Astrocyte (in vitro differentiated cells and primary cell): ENCODE measurements around the gene ATP4B. TPM values are rescaled to one million over a fixed set of nuclear protein-coding genes. Genes with fewer than 3 reads are reported as not detected.

Source experiments
- DNase-seq: peaks from one replicate; pipeline ENCODE4 v3.0.0-alpha.2; 2010; ENCODE audit warnings: low read depth
- FAIRE-seq: peaks from 2 replicates; lab custom pipeline; 2011; peaks lifted over from hg19 to GRCh38; lab: Jason Lieb, UNC
- H2AFZ ChIP-seq: 2 replicates; pipeline ENCODE4 v1.6.0; 2012; ENCODE audit warnings: low read depth, low read length, inconsistent platforms
- H3K27ac ChIP-seq: 2 replicates; pipeline ENCODE4 v1.5.1; 2011; ENCODE audit warnings: low read depth, low read length, inconsistent platforms
- H3K27me3 ChIP-seq: 2 replicates; pipeline ENCODE4 v1.6.0; 2011; ENCODE audit warnings: low read length, inconsistent platforms; ENCODE audit not compliant: insufficient read depth
- H3K36me3 ChIP-seq: 2 replicates; pipeline ENCODE4 v1.5.1; 2011; ENCODE audit warnings: low read length, inconsistent platforms; ENCODE audit not compliant: insufficient read depth
- H3K4me1 ChIP-seq: 2 replicates; pipeline ENCODE4 v1.5.1; 2011; ENCODE audit warnings: low read length, inconsistent platforms; ENCODE audit not compliant: insufficient read depth
- H3K4me2 ChIP-seq: 2 replicates; pipeline ENCODE4 v1.6.0; 2012; ENCODE audit warnings: low read length, inconsistent platforms
- H3K4me3 ChIP-seq: 2 replicates; pipeline ENCODE4 v1.5.1; 2011; ENCODE audit warnings: low read depth, mild to moderate bottlenecking, low read length, inconsistent platforms; ENCODE audit not compliant: insufficient read depth
- H3K79me2 ChIP-seq: 2 replicates; pipeline ENCODE4 v1.6.0; 2012; ENCODE audit warnings: mild to moderate bottlenecking, low read length, inconsistent platforms; ENCODE audit not compliant: insufficient read depth
- H3K9ac ChIP-seq: 2 replicates; pipeline ENCODE4 v1.6.0; 2012; ENCODE audit warnings: mild to moderate bottlenecking, low read length, inconsistent platforms
- H3K9me3 ChIP-seq: 2 replicates; pipeline ENCODE4 v1.5.1; 2012; ENCODE audit warnings: low read depth, mild to moderate bottlenecking, low read length, inconsistent platforms; ENCODE audit not compliant: insufficient read depth
- H4K20me1 ChIP-seq: 2 replicates; pipeline ENCODE4 v1.6.0; 2012; ENCODE audit warnings: low read length, inconsistent platforms; ENCODE audit not compliant: insufficient read depth
- H3K27ac Mint-ChIP-seq: one replicate; pipeline ENCODE4 v1.8.0; 2021; ENCODE audit warnings: mild to moderate bottlenecking, mixed read lengths; ENCODE audit not compliant: unreplicated experiment
- H3K27me3 Mint-ChIP-seq: one replicate; pipeline ENCODE4 v1.8.0; 2021; ENCODE audit warnings: low read depth, mixed read lengths; ENCODE audit not compliant: unreplicated experiment
- H3K36me3 Mint-ChIP-seq: one replicate; pipeline ENCODE4 v1.8.0; 2021; ENCODE audit warnings: low read depth, mixed read lengths; ENCODE audit not compliant: unreplicated experiment
- H3K4me1 Mint-ChIP-seq: one replicate; pipeline ENCODE4 v1.8.0; 2021; ENCODE audit warnings: low read depth, mixed read lengths; ENCODE audit not compliant: unreplicated experiment
- H3K4me3 Mint-ChIP-seq: one replicate; pipeline ENCODE4 v1.8.0; 2021; ENCODE audit warnings: mild to moderate bottlenecking, moderate library complexity, mixed read lengths; ENCODE audit not compliant: unreplicated experiment
- H3K9me3 Mint-ChIP-seq: one replicate; pipeline ENCODE4 v1.8.0; 2021; ENCODE audit warnings: mild to moderate bottlenecking, mixed read lengths; ENCODE audit not compliant: unreplicated experiment
- EZH2 ChIP-seq: IDR thresholded peaks from 2 replicates; pipeline ENCODE4 v1.6.1; 2012; ENCODE audit warnings: mild to moderate bottlenecking, low read length, inconsistent platforms; ENCODE audit not compliant: insufficient read depth
- total RNA-seq: library from RNA; stranded (reverse); gene quantifications from 2 replicates; pipeline ENCODE4 v1.2.1, GENCODE V29; 2021
- TF ChIP-seq, protein P1 (sequence below): IDR thresholded peaks from 2 replicates; pipeline ENCODE4 v1.5.1; 2011; ENCODE audit warnings: low read depth, mild to moderate bottlenecking, inconsistent platforms, low read length, moderate library complexity; ENCODE audit not compliant: insufficient read depth

ATP4B gene
- total RNA-seq, 1 donor from 2014 or later = not detected

DNA sequence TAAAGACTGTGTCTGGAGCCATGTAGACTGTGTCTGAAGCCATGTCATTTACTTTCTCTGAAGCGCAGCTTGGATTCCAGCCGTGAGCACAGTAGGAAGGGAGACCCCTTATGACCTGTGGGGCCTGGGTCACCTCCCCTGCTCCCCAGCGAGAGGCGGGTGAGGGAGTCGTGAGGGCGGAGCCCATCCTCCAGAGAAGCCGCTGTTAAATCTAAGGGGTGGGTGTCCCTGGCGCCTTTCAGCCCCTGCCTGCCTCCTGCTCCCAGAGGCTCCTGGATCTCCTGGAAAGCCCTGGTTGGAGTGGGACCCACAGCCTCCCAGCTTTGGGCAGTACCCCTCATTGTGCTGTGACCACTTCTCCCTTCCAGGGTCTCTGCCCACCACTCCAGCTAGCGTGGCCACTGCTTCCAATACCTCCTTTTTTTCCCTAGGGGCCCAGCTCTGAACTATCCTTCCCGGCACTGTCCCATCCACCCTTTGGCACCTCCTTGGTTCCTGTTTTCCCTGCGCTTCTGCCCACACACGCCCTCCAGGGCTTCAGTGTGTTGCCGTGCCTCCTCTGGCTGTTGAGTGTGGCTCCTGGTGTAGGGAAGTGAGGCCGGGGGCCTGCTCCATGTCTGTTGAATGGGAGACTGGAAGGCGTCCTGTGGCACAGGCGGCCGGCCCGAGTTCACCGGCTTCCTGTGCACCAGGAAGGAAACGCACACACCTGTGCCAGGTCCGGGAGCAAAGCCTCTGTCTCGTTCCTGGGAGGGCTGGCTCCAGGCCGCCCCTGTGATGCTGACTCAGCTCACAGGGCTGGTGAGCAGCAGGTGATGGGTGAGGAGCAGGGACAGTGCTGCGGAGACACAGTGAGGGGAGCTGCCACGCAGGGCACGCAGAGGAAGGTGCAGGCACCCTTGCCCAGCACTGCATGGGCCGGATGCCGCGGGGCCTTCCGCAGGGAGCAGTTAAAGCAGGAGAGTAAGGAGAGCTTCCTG lies 29.4 kb downstream of the ATP4B start:
- Histone ChIP-seq H3K9me3 (no peaks in the 10 kb centered on the region), H3K4me3 (no peak overlapping the region), H3K27ac (no peak overlapping the region), H2AFZ (no peak overlapping the region), H3K36me3 (peaks cover 10% of the 10 kb centered on the region), H4K20me1 (peaks cover 80% of the 10 kb centered on the region), H3K9ac (no peak overlapping the region), H3K4me1 (peaks cover 10% of the 10 kb centered on the region), H3K79me2 (peaks cover 54% of the 10 kb centered on the region), H3K27me3 (no peaks in the 10 kb centered on the region), H3K4me2 (no peak overlapping the region)
- Mint-ChIP-seq H3K27me3 (no peaks in the 10 kb centered on the region), H3K4me3 (no peak overlapping the region), H3K4me1 (peaks cover 3% of the 10 kb centered on the region), H3K36me3 (peaks cover 25% of the 10 kb centered on the region), H3K9me3 (no peaks in the 10 kb centered on the region), H3K27ac (no peak overlapping the region)
- DNase-seq (no peak), FAIRE-seq (no peak)
- TF ChIP-seq, protein P1, sequence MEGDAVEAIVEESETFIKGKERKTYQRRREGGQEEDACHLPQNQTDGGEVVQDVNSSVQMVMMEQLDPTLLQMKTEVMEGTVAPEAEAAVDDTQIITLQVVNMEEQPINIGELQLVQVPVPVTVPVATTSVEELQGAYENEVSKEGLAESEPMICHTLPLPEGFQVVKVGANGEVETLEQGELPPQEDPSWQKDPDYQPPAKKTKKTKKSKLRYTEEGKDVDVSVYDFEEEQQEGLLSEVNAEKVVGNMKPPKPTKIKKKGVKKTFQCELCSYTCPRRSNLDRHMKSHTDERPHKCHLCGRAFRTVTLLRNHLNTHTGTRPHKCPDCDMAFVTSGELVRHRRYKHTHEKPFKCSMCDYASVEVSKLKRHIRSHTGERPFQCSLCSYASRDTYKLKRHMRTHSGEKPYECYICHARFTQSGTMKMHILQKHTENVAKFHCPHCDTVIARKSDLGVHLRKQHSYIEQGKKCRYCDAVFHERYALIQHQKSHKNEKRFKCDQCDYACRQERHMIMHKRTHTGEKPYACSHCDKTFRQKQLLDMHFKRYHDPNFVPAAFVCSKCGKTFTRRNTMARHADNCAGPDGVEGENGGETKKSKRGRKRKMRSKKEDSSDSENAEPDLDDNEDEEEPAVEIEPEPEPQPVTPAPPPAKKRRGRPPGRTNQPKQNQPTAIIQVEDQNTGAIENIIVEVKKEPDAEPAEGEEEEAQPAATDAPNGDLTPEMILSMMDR = no peak
- TF ChIP-seq EZH2 = no peak

DNA sequence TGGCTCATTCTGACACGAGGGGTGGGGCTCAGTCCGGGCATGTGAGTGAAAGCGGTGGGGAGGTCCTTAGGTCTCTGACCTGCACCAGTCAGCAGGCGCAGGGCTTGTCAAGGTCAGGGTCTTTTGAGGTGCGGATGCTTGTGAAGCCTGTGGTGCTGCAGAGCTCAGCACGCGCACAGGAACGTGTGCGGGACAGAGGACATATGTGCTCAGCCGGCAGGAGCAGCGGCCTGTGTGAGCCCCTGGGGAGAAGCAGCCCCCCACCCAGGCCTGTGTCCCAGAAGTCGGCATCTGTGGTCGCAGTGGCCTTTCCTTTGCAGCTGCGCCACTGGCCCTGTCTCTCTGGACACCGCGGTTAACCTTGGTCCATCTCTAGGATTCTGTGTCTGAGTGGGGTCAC lies 30.9 kb downstream of the ATP4B start:
- Histone ChIP-seq H3K79me2 (peaks cover 54% of the 10 kb centered on the region), H2AFZ (no peak overlapping the region), H3K4me3 (no peak overlapping the region), H3K9me3 (no peaks in the 10 kb centered on the region), H3K27ac (no peak overlapping the region), H4K20me1 (peaks cover 87% of the 10 kb centered on the region), H3K36me3 (peaks cover 6% of the 10 kb centered on the region), H3K4me2 (no peak overlapping the region), H3K9ac (no peak overlapping the region), H3K4me1 (peaks cover 10% of the 10 kb centered on the region), H3K27me3 (no peaks in the 10 kb centered on the region)
- no peak overlapping the region for H3K27ac Mint-ChIP-seq
- no peak for DNase-seq
- no peaks in the 10 kb centered on the region for H3K9me3 Mint-ChIP-seq
- no peaks in the 10 kb centered on the region for H3K27me3 Mint-ChIP-seq
- FAIRE-seq = no peak
- H3K4me1 Mint-ChIP-seq = peaks cover 3% of the 10 kb centered on the region
- TF ChIP-seq, protein P1 = no peak
- no peak for TF ChIP-seq EZH2
- peaks cover 25% of the 10 kb centered on the region for H3K36me3 Mint-ChIP-seq
- H3K4me3 Mint-ChIP-seq = no peak overlapping the region
